SK-N-SH treated with all-trans-retinoic acid at 6 μM for 48 hours (cell line): ENCODE results near the gene ZNF546.

Experiments
- ARNTL ChIP-seq: fragments of 450-650 bp; formaldehyde crosslinking; IDR thresholded peaks from 2 replicates; pipeline ENCODE4 v1.5.0; 2020; ENCODE audit warnings: low read depth, mild to moderate bottlenecking, moderate library complexity, borderline replicate concordance
- CREB5 ChIP-seq: fragments of 250-450 bp; sonication (Bioruptor Pico); IDR thresholded peaks from 2 replicates; pipeline ENCODE4 v1.5.1; 2020; ENCODE audit warnings: low read depth, mild to moderate bottlenecking, moderate library complexity
- ESRRG ChIP-seq: fragments of 250-450 bp; sonication (Bioruptor Pico); IDR thresholded peaks from 2 replicates; pipeline ENCODE4 v1.6.1; 2021; ENCODE audit warnings: mild to moderate bottlenecking
- OSR1 ChIP-seq: fragments of 250-450 bp; sonication (Bioruptor Pico); IDR thresholded peaks from 2 replicates; pipeline ENCODE4 v1.8.0; 2022; ENCODE audit warnings: moderate library complexity, mild to moderate bottlenecking, inconsistent platforms
- RARB ChIP-seq: fragments of 250-450 bp; sonication (Bioruptor Pico); IDR thresholded peaks from 2 replicates; pipeline ENCODE4 v1.8.0; 2021; ENCODE audit warnings: mild to moderate bottlenecking, moderate library complexity
- SNAI2 ChIP-seq: fragments of 250-450 bp; sonication (Bioruptor Pico); IDR thresholded peaks from 2 replicates; pipeline ENCODE4 v1.5.0; 2020; ENCODE audit warnings: mild to moderate bottlenecking, moderate library complexity
- TCF4 ChIP-seq: fragments of 250-450 bp; sonication (Bioruptor Pico); IDR thresholded peaks from 2 replicates; pipeline ENCODE4 v1.8.0; 2021; ENCODE audit warnings: mild to moderate bottlenecking, moderate library complexity, borderline replicate concordance
- ZFP3 ChIP-seq: fragments of 250-450 bp; sonication (Bioruptor Pico); IDR thresholded peaks from 2 replicates; pipeline ENCODE4 v1.5.0; 2020; ENCODE audit warnings: mild to moderate bottlenecking, moderate library complexity
- ZFP30 ChIP-seq: fragments of 450-650 bp; formaldehyde crosslinking; IDR thresholded peaks from 2 replicates; pipeline ENCODE4 v1.5.0; 2022; ENCODE audit warnings: mild to moderate bottlenecking, moderate library complexity
- TF ChIP-seq, protein P1 (sequence below): fragments of 250-450 bp; sonication (Bioruptor Pico); IDR thresholded peaks from 2 replicates; pipeline ENCODE4 v1.8.0; 2020; ENCODE audit warnings: mild to moderate bottlenecking, moderate library complexity, borderline replicate concordance

DNA sequence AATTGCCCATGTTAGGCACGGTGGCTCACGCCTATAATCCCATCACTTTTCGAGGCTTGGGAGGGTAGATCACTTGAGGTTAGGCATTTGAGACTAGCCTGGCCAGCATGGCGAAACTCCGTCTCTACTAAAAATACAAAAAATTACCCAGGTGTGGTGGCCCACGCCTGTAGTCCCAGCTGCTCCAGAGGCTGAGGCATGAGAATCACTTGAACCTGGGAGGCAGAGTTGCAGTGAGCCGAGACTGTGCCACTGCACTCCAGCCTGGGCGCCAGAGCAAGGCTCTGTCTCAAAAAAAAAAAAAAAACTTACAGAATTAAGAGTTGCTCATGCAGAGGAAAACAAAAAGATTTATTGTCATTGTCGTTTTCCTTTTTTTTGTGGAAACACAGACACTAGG lies 29.3 kb upstream of the ZNF546 start:
- TF ChIP-seq ZFP30 (CRISPR knock-in tag) (no peak), CREB5 (CRISPR knock-in tag) (no peak), SNAI2 (CRISPR knock-in tag) (no peak), ESRRG (CRISPR knock-in tag) (no peak), ZFP3 (CRISPR knock-in tag) (no peak), OSR1 (CRISPR knock-in tag) (no peak), RARB (CRISPR knock-in tag) (no peak), TCF4 (no peak), ARNTL (CRISPR knock-in tag) (no peak)
- TF ChIP-seq, protein P1, sequence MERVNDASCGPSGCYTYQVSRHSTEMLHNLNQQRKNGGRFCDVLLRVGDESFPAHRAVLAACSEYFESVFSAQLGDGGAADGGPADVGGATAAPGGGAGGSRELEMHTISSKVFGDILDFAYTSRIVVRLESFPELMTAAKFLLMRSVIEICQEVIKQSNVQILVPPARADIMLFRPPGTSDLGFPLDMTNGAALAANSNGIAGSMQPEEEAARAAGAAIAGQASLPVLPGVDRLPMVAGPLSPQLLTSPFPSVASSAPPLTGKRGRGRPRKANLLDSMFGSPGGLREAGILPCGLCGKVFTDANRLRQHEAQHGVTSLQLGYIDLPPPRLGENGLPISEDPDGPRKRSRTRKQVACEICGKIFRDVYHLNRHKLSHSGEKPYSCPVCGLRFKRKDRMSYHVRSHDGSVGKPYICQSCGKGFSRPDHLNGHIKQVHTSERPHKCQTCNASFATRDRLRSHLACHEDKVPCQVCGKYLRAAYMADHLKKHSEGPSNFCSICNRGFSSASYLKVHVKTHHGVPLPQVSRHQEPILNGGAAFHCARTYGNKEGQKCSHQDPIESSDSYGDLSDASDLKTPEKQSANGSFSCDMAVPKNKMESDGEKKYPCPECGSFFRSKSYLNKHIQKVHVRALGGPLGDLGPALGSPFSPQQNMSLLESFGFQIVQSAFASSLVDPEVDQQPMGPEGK (CRISPR knock-in tag), result no peak
